GM12878 (cell line): ENCODE data around the gene ELK4. TPM values are rescaled to one million over a fixed set of nuclear protein-coding genes. Genes with fewer than 3 reads are reported as not detected.

Experiments used
- ATAC-seq: fragments of 200-7000 bp; cut with Tn5 transposase; 3 replicates; pipeline ENCODE4 v1.9.1; 2020; ENCODE audit warnings: mild to moderate bottlenecking, moderate library complexity
- BruUV-seq: library from RNA; stranded (reverse); fragments of 400-500 nt; replicated peaks from 2 replicates; lab custom pipeline; 2021; lab: Mats Ljungman, UMichigan
- CTCF ChIA-PET: fragments of 300-600 bp; sonication (Branson Sonifier 250); formaldehyde crosslinking; extraction: SDS; loops from one replicate; lab custom pipeline; 2021; ENCODE audit warnings: inconsistent platforms; lab: Yijun Ruan, JAX
- POLR2A ChIA-PET: fragments of 350-600 bp; formaldehyde crosslinking; extraction: SDS; loops from one replicate; lab custom pipeline; 2021; ENCODE audit warnings: inconsistent platforms; lab: Charles Lee
- RAD21 ChIA-PET: fragments of 300-600 bp; sonication (Branson Sonifier 250); formaldehyde crosslinking; loops from one replicate; lab custom pipeline; 2023; ENCODE audit warnings: antibody characterized with exemption; ENCODE audit not compliant: unreplicated experiment; lab: Charles Lee
- SMC1A ChIA-PET: fragments of 300-600 bp; sonication (Branson Sonifier 250); formaldehyde crosslinking; loops from one replicate; lab custom pipeline; 2023; ENCODE audit not compliant: unreplicated experiment, uncharacterized antibody; lab: Charles Lee
- DNase-seq: peaks from one replicate; pipeline ENCODE4 v3.0.0-alpha.2; 2011; ENCODE audit warnings: low read depth, low spot score
- FAIRE-seq: peaks from 3 replicates; lab custom pipeline; 2011; peaks lifted over from hg19 to GRCh38; lab: Jason Lieb, UNC
- H2AFZ ChIP-seq: 2 replicates; pipeline ENCODE4 v1.6.0; 2011; ENCODE audit warnings: low read depth, low read length, control low read depth; ENCODE audit not compliant: control insufficient read depth
- H3K27ac ChIP-seq: 2 replicates; pipeline ENCODE4 v1.5.1; 2011; ENCODE audit warnings: control low read depth; ENCODE audit not compliant: control insufficient read depth, insufficient read depth
- H3K27me3 ChIP-seq, 2 experiments: replicated peaks in 1 of 2; 2 replicates each; pipeline versions ENCODE4 v1.6.0 to v1.6.1; 2011; ENCODE audit warnings: low read length in 1 of 2; ENCODE audit not compliant: control insufficient read depth in 2 of 2, insufficient read depth in 2 of 2
- H3K36me3 ChIP-seq, 2 experiments: 2 replicates each; pipeline ENCODE4 v1.5.1; 2011; ENCODE audit warnings: low read length in 1 of 2; ENCODE audit not compliant: control insufficient read depth in 2 of 2, insufficient read depth in 2 of 2
- H3K4me1 ChIP-seq: 2 replicates; pipeline ENCODE4 v1.6.1; 2011; ENCODE audit warnings: mild to moderate bottlenecking, low read length, moderate library complexity, mixed read lengths; ENCODE audit not compliant: control insufficient read depth, insufficient read depth
- H3K4me2 ChIP-seq: 2 replicates; pipeline ENCODE4 v1.6.0; 2011; ENCODE audit warnings: control low read depth; ENCODE audit not compliant: control insufficient read depth, insufficient read depth
- H3K4me3 ChIP-seq: fragments of 200-600 bp; sonication (generic); 2 replicates; pipeline ENCODE4 v1.5.1; 2016
- H3K79me2 ChIP-seq: 2 replicates; pipeline ENCODE4 v1.6.0; 2011; ENCODE audit warnings: low read length; ENCODE audit not compliant: control insufficient read depth, insufficient read depth
- H3K9ac ChIP-seq: 2 replicates; pipeline ENCODE4 v1.8.0; 2011; ENCODE audit warnings: low read length, control low read depth, mixed read lengths; ENCODE audit not compliant: control insufficient read depth, insufficient read depth
- H3K9me3 ChIP-seq: replicated peaks from 3 replicates; pipeline ENCODE4 v1.5.1; 2011; ENCODE audit warnings: mild to moderate bottlenecking, low read length; ENCODE audit not compliant: control insufficient read depth, insufficient read depth
- H4K20me1 ChIP-seq: 2 replicates; pipeline ENCODE4 v1.6.0; 2011; ENCODE audit not compliant: control insufficient read depth, insufficient read depth
- ASH2L ChIP-seq: fragments of 300-600, 200-600 bp; sonication (generic); IDR thresholded peaks from 2 replicates; pipeline ENCODE4 v1.6.1; 2017; ENCODE audit warnings: low read depth, mild to moderate bottlenecking, borderline replicate concordance
- CHD4 ChIP-seq: fragments of 200-600 bp; sonication (generic); IDR thresholded peaks from 2 replicates; pipeline ENCODE4 v1.6.1; 2016; ENCODE audit warnings: mild to moderate bottlenecking
- E2F8 ChIP-seq: fragments of 450-650 bp; IDR thresholded peaks from 2 replicates; pipeline ENCODE4 v1.6.1; 2018; ENCODE audit warnings: mild to moderate bottlenecking, low read depth, moderate library complexity; ENCODE audit not compliant: partially characterized antibody
- EGR1 ChIP-seq, 2 experiments: IDR thresholded peaks; 1 replicate in 1 of 2; 2 replicates in 1 of 2; pipeline ENCODE4 v1.6.1; 2011 to 2012; ENCODE audit warnings: low read depth in 2 of 2, low read length in 2 of 2, borderline replicate concordance in 1 of 2, mild to moderate bottlenecking in 1 of 2, moderate library complexity in 1 of 2
- IKZF2 ChIP-seq, 2 experiments: fragments of 450-650 bp; IDR thresholded peaks; 2 replicates each; pipeline ENCODE4 v1.6.1; 2017; ENCODE audit warnings: mild to moderate bottlenecking in 2 of 2, moderate library complexity in 2 of 2
- MTA2 ChIP-seq: fragments of 450-650 bp; IDR thresholded peaks from 2 replicates; pipeline ENCODE4 v1.6.1; 2016; ENCODE audit warnings: low read depth, mild to moderate bottlenecking, moderate library complexity
- POLR2AphosphoS5 ChIP-seq: IDR thresholded peaks from 2 replicates; pipeline ENCODE4 v1.6.1; 2011; ENCODE audit warnings: mild to moderate bottlenecking, low read length, inconsistent platforms
- SIX5 ChIP-seq: IDR thresholded peaks from 2 replicates; pipeline ENCODE4 v1.6.1; 2011; ENCODE audit warnings: mild to moderate bottlenecking, low read depth, low read length, moderate library complexity; ENCODE audit not compliant: severe bottlenecking
- ZNF274 ChIP-seq: IDR thresholded peaks from one replicate; pipeline ENCODE4 v1.8.0; 2011; ENCODE audit not compliant: insufficient read length, insufficient read depth
- WGBS: methylation state at CpG from one replicate; pipeline ENCODE4 v1.1.6; 2016; ENCODE audit warnings: low lambda C conversion rate; ENCODE audit not compliant: insufficient replicate concordance, insufficient coverage; ENCODE audit errors: missing lambda C conversion rate; 5-methylcytosine and 5-hydroxymethylcytosine counted together
- in situ Hi-C: fragments of 300-500 bp; cut with MboI; formaldehyde crosslinking; loops from 9 replicates; pipeline ENCODE4 v1.14.3; 2018; ENCODE audit warnings: mixed read lengths
- intact Hi-C: fragments of 100-400 bp; cut with micrococcal nuclease; formaldehyde crosslinking; loops from one replicate; pipeline ENCODE4 v1.14.2; 2022; ENCODE audit not compliant: unreplicated experiment
- polyA plus RNA-seq, 11 experiments: library from polyadenylated mRNA; depleted of rRNA in 4 of 11; unstranded in 6 of 11; stranded (reverse) in 5 of 11; fragments of >200 nt; fragmentation: Nextera tagmentation in 4 of 11; fragmentation: Illumina TruSeq in 1 of 11; extraction: Ambion mirVana in 4 of 11; extraction: Trizol in 1 of 11; gene quantifications; 1 replicate in 1 of 11; 2 replicates in 10 of 11; pipeline versions ENCODE4 v1.2.1 to v1.2.3, GENCODE V29; 2011 to 2016; ENCODE audit warnings: inconsistent platforms in 2 of 11, missing spikeins in 2 of 11, low read depth in 1 of 11
- total RNA-seq, 4 experiments: library from RNA; depleted of rRNA in 3 of 4; stranded (reverse); fragments of >200 nt in 3 of 4; fragmentation: Illumina TruSeq in 1 of 4; extraction: Trizol in 1 of 4; gene quantifications; 2 replicates each; pipeline versions ENCODE4 v1.2.1 to v1.2.3, GENCODE V29; 2013 to 2021
- TF ChIP-seq, protein P1 (sequence below): fragments of 450-650 bp; IDR thresholded peaks from 2 replicates; pipeline ENCODE4 v1.6.1; 2017; ENCODE audit warnings: antibody characterized with exemption, mild to moderate bottlenecking, moderate library complexity
- TF ChIP-seq, protein P2 (sequence below): IDR thresholded peaks from 2 replicates; pipeline ENCODE4 v1.6.1; 2011; ENCODE audit warnings: borderline replicate concordance, low read depth, mild to moderate bottlenecking, moderate library complexity, mixed read lengths, low read length; ENCODE audit not compliant: insufficient read depth; ENCODE audit errors: extremely low read length
- TF ChIP-seq, protein P3 (sequence below): fragments of 450-650 bp; IDR thresholded peaks from 2 replicates; pipeline ENCODE4 v1.6.1; 2017; ENCODE audit warnings: borderline replicate concordance

Gene ELK4
- total and polyA plus RNA-seq, 10 of the 15 experiments (the other 5 are each of a cell fraction or from before 2014, with no cell fraction given), result 5.2 to 71.5 (median 18.5) TPM

DNA sequence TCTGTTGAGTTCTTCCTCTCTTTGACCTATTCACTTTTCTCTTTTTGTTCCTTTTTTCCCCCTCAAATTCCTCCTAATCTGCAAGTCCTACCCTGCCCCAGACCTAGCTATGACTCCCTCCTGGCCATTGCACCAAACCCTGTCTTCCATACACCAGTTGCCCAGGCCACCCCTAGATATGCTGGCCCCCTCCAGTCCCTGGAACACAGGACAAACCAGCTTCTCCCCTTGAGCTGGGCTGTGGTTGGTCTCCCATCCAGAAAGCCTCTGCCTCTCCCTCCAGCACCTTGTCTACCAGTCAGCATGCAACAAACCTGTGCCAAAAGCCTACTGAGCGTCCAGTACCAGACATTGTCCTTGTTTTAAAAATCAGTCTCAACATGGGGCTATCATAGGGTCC lies 59.4 kb downstream of the ELK4 start:
- no peak for DNase-seq
- WGBS, result 0% methylated on average over 1 of the region's 1 CpG
- CTCF ChIA-PET, result interaction anchor here (1.0 to 1.4 kb wide), 2 partner anchors 16 to 20 kb away, joined by 3 to 5 read pairs; no protein-coding TSS in a partner anchor
- TF ChIP-seq POLR2AphosphoS5, result no peak
- TF ChIP-seq, protein P1, sequence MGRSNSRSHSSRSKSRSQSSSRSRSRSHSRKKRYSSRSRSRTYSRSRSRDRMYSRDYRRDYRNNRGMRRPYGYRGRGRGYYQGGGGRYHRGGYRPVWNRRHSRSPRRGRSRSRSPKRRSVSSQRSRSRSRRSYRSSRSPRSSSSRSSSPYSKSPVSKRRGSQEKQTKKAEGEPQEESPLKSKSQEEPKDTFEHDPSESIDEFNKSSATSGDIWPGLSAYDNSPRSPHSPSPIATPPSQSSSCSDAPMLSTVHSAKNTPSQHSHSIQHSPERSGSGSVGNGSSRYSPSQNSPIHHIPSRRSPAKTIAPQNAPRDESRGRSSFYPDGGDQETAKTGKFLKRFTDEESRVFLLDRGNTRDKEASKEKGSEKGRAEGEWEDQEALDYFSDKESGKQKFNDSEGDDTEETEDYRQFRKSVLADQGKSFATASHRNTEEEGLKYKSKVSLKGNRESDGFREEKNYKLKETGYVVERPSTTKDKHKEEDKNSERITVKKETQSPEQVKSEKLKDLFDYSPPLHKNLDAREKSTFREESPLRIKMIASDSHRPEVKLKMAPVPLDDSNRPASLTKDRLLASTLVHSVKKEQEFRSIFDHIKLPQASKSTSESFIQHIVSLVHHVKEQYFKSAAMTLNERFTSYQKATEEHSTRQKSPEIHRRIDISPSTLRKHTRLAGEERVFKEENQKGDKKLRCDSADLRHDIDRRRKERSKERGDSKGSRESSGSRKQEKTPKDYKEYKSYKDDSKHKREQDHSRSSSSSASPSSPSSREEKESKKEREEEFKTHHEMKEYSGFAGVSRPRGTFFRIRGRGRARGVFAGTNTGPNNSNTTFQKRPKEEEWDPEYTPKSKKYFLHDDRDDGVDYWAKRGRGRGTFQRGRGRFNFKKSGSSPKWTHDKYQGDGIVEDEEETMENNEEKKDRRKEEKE, result no peak
- TF ChIP-seq, protein P2, sequence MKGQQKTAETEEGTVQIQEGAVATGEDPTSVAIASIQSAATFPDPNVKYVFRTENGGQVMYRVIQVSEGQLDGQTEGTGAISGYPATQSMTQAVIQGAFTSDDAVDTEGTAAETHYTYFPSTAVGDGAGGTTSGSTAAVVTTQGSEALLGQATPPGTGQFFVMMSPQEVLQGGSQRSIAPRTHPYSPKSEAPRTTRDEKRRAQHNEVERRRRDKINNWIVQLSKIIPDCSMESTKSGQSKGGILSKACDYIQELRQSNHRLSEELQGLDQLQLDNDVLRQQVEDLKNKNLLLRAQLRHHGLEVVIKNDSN, result no peak
- no peak for TF ChIP-seq EGR1 (IDR thresholded peaks at IDR 0.05; ENCODE audit: borderline replicate concordance in 1 of 2, low read depth in 2 of 2, low read length in 2 of 2)
- TF ChIP-seq ZNF274, result no peak
- TF ChIP-seq, protein P3, sequence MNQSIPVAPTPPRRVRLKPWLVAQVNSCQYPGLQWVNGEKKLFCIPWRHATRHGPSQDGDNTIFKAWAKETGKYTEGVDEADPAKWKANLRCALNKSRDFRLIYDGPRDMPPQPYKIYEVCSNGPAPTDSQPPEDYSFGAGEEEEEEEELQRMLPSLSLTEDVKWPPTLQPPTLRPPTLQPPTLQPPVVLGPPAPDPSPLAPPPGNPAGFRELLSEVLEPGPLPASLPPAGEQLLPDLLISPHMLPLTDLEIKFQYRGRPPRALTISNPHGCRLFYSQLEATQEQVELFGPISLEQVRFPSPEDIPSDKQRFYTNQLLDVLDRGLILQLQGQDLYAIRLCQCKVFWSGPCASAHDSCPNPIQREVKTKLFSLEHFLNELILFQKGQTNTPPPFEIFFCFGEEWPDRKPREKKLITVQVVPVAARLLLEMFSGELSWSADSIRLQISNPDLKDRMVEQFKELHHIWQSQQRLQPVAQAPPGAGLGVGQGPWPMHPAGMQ, result no peak
- no peak for TF ChIP-seq IKZF2 (IDR thresholded peaks at IDR 0.05)
- no peak for TF ChIP-seq SIX5
- TF ChIP-seq ASH2L, result no peak
- no peak for TF ChIP-seq CHD4
- no peak for TF ChIP-seq MTA2
- no peak for TF ChIP-seq E2F8

More for the DNA sequence above, 59.4 kb downstream of the ELK4 start:
- H2AFZ ChIP-seq, result no peak overlapping the region
- POLR2A ChIA-PET, result no interaction called here
- no peaks in the 10 kb centered on the region for H4K20me1 ChIP-seq
- intact Hi-C loops, result no loop called here
- SMC1A ChIA-PET, result interaction anchor here (1.0 to 1.4 kb wide), 2 partner anchors 10 to 12 kb away, joined by 3 read pairs; no protein-coding TSS in a partner anchor
- RAD21 ChIA-PET, result interaction anchor here (0.6 to 1.0 kb wide), 3 partner anchors 12 to 86 kb away, joined by 3 to 4 read pairs (median 3); no protein-coding TSS in a partner anchor
- BruUV-seq, result no TSS peak
- no peaks in the 10 kb centered on the region for H3K9me3 ChIP-seq
- ATAC-seq (no peak), FAIRE-seq (no peak)
- H3K27ac ChIP-seq, result no peak overlapping the region
- H3K4me3 ChIP-seq, result no peak overlapping the region
- H3K79me2 ChIP-seq, result no peaks in the 10 kb centered on the region
- no peak overlapping the region for H3K4me2 ChIP-seq
- peaks cover 8 to 17% of the 10 kb centered on the region in 2 experiments; a peak in 3 of 4 replicates for H3K27me3 ChIP-seq
- in situ Hi-C loops, result no loop called here
- H3K36me3 ChIP-seq, result no peaks in the 10 kb centered on the region
- no peaks in the 10 kb centered on the region for H3K4me1 ChIP-seq
- no peak overlapping the region for H3K9ac ChIP-seq
